ENCODE measurements around the gene CNOT2. TPM values are rescaled to one million over a fixed set of nuclear protein-coding genes. Genes with fewer than 3 reads are reported as not detected.

Gene CNOT2
- total RNA-seq, 2 donors from 2014 or later: 76.8 to 87.3 TPM

DNA sequence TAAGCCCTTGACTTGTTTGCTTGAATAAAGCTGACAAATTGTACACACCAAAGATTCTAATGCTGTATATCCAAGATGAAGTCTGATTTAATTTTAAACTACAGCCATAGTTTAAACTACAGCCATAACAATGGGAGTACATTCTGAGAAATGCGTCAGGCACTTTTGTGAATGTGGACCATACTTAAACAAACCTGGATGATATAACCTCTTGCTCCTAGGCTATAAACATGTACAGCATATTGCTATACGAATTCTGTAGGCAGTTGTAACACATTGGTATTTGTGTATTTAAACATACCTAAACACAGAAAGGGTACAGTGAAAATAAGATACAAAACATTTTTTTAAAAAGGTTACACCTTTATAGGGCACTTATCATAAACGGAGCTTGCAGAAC is 63.4 kb downstream of the CNOT2 start:
- H3K27ac ChIP-seq: no peak overlapping the region
- no peaks in the 10 kb centered on the region for H3K27me3 ChIP-seq
- WGBS, 2 donors: 90 to 93% methylated on average over 3 of the region's 3 CpGs
- no peaks in the 10 kb centered on the region for H3K36me3 ChIP-seq (replicated peaks in 1 of 2; ENCODE audit: insufficient read depth in 1 of 2, low read depth in 2 of 2)
- intact Hi-C loops (cut with DNase I): no loop called here
- ATAC-seq (no peak), DNase-seq (no peak)
- TF ChIP-seq POLR2A (IDR thresholded peaks at IDR 0.05): no peak
- TF ChIP-seq, protein P1, sequence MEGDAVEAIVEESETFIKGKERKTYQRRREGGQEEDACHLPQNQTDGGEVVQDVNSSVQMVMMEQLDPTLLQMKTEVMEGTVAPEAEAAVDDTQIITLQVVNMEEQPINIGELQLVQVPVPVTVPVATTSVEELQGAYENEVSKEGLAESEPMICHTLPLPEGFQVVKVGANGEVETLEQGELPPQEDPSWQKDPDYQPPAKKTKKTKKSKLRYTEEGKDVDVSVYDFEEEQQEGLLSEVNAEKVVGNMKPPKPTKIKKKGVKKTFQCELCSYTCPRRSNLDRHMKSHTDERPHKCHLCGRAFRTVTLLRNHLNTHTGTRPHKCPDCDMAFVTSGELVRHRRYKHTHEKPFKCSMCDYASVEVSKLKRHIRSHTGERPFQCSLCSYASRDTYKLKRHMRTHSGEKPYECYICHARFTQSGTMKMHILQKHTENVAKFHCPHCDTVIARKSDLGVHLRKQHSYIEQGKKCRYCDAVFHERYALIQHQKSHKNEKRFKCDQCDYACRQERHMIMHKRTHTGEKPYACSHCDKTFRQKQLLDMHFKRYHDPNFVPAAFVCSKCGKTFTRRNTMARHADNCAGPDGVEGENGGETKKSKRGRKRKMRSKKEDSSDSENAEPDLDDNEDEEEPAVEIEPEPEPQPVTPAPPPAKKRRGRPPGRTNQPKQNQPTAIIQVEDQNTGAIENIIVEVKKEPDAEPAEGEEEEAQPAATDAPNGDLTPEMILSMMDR (IDR thresholded peaks at IDR 0.05): no peak
- no peak overlapping the region for H3K4me3 ChIP-seq
- H3K9me3 ChIP-seq: no peaks in the 10 kb centered on the region
- H3K4me1 ChIP-seq: no peaks in the 10 kb centered on the region

DNA sequence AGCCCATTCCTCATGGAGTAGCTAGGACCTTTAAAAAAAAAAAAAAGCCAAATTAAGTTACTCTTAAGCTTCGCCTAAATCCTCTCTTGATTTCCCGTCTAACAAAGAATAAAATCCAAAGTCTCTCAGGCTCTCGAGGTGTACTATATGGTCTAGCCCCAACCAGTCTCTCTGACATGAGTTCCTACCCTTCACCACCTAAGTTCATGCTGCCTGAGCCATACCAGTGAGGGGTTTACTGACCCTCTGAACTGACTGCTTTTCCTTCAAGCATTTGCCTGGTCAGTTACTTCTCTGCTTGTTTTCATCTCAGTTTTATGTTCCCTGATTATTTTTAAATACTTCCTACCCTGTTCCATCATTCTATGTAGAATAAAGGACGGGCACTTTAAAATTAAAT is 64.6 kb downstream of the CNOT2 start:
- H3K4me1 ChIP-seq: no peaks in the 10 kb centered on the region
- ATAC-seq (no peak), DNase-seq (no peak)
- intact Hi-C loops (cut with DNase I): no loop called here
- no peak overlapping the region for H3K4me3 ChIP-seq
- no peak overlapping the region for H3K27ac ChIP-seq
- no peaks in the 10 kb centered on the region for H3K9me3 ChIP-seq
- H3K27me3 ChIP-seq: no peaks in the 10 kb centered on the region
- WGBS, 2 donors: 88 to 95% methylated on average over 4 of the region's 4 CpGs
- no peaks in the 10 kb centered on the region for H3K36me3 ChIP-seq (replicated peaks in 1 of 2; ENCODE audit: insufficient read depth in 1 of 2, low read depth in 2 of 2)
- TF ChIP-seq, protein P1 (IDR thresholded peaks at IDR 0.05): no peak
- TF ChIP-seq POLR2A (IDR thresholded peaks at IDR 0.05): no peak

DNA sequence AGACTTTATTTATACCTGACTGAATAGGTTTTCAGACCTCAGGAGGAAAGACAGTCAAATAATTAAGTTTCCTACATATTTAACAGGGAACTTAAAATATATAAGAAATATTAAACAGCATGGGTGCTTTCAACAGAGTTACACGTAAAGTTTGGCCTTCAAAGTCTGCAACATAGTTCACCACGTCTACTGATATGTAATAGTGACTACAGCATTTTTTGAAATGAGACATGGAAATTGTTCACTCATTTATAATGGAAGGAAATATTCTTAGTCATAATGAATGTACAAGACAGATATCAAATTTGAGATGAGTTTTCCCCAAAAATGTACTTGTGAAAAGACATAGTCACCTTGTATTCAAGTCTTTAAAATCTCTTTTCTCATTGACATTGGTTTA is 66.1 kb downstream of the CNOT2 start:
- Histone ChIP-seq H3K27ac (no peak overlapping the region), H3K4me3 (no peak overlapping the region), H3K27me3 (no peaks in the 10 kb centered on the region), H3K36me3 (replicated peaks in 1 of 2; ENCODE audit: insufficient read depth in 1 of 2, low read depth in 2 of 2) (no peaks in the 10 kb centered on the region), H3K4me1 (no peaks in the 10 kb centered on the region), H3K9me3 (no peaks in the 10 kb centered on the region)
- intact Hi-C loops (cut with DNase I): no loop called here
- ATAC-seq (no peak), DNase-seq (no peak)
- 91 to 96% methylated on average over 2 of the region's 2 CpGs for WGBS, 2 donors
- TF ChIP-seq POLR2A (IDR thresholded peaks at IDR 0.05): no peak
- TF ChIP-seq, protein P1 (IDR thresholded peaks at IDR 0.05): no peak

DNA sequence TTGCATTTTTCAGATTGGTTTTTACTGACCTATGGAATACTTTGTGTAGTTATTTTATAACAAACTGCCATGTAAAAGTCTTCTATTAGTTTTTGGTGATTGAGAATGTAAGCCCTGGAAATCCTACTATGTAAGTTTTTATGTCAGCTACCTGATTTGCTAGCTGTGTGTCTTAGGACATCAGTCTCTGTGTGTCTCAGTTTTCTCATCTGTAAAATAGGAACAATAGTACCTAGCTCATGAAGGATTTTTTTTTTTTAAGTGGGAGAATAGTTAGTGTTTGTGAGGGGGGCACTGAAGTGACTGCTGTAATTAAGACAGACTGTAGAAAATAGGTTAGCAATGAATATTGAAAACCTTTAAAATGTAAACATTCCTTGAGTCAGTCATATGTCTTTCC is 70.9 kb downstream of the CNOT2 start:
- H3K36me3 ChIP-seq (replicated peaks in 1 of 2; ENCODE audit: insufficient read depth in 1 of 2, low read depth in 2 of 2): no peaks in the 10 kb centered on the region
- H3K4me1 ChIP-seq: no peaks in the 10 kb centered on the region
- no peak for ATAC-seq
- TF ChIP-seq, protein P1 (IDR thresholded peaks at IDR 0.05): no peak
- TF ChIP-seq POLR2A (IDR thresholded peaks at IDR 0.05): no peak
- H3K27me3 ChIP-seq: no peaks in the 10 kb centered on the region
- DNase-seq: no peak
- no peak overlapping the region for H3K27ac ChIP-seq
- intact Hi-C loops (cut with DNase I): no loop called here
- no peak overlapping the region for H3K4me3 ChIP-seq
- no peaks in the 10 kb centered on the region for H3K9me3 ChIP-seq

DNA sequence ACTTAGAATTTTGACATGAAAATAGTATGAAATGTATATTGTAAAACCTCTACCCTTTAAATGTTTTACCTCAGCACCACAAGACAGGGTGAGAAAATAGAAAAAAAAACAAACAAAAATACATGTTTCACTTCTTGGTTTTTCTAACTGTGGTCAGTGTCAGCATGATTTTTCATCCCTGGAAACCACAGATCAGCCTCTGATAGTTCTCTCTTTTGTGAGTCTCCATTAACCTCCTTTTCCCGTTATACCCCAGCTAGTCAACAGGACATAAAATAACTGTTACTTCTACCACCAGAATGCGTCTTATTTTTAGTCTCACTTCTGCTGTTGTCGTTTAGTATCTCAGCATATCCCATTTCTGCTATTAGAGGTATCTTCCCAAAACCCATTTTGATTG is 74.5 kb downstream of the CNOT2 start:
- WGBS, 2 donors: 74 to 91% methylated on average over 3 of the region's 3 CpGs

More for the DNA sequence above, 74.5 kb downstream of the CNOT2 start:
- Histone ChIP-seq H3K4me3 (no peak overlapping the region), H3K27me3 (no peaks in the 10 kb centered on the region), H3K36me3 (replicated peaks in 1 of 2; ENCODE audit: insufficient read depth in 1 of 2, low read depth in 2 of 2) (no peaks in the 10 kb centered on the region), H3K4me1 (no peaks in the 10 kb centered on the region), H3K9me3 (no peaks in the 10 kb centered on the region), H3K27ac (no peak overlapping the region)
- intact Hi-C loops (cut with DNase I): no loop called here
- no peak for DNase-seq
- ATAC-seq: no peak
- no peak for TF ChIP-seq POLR2A (IDR thresholded peaks at IDR 0.05)
- TF ChIP-seq, protein P1 (IDR thresholded peaks at IDR 0.05): no peak
